Endothelial cell of umbilical vein (primary cell): ENCODE data around the gene TGIF1. TPM values are rescaled to one million over a fixed set of nuclear protein-coding genes. Genes with fewer than 3 reads are reported as not detected.

Experiments
- BruUV-seq: library from RNA; stranded (reverse); fragments of 400-500 nt; replicated peaks from 2 replicates; lab custom pipeline; 2021; lab: Mats Ljungman, UMichigan
- CTCF ChIA-PET: fragments of 300-600, 350-600 bp; sonication (Branson Sonifier 250); formaldehyde crosslinking; loops from one replicate; lab custom pipeline; 2021; ENCODE audit warnings: antibody characterized with exemption, inconsistent platforms; lab: Charles Lee
- POLR2A ChIA-PET: fragments of 300-600, 350-600 bp; sonication (Branson Sonifier 250); formaldehyde crosslinking; loops from one replicate; lab custom pipeline; 2021; ENCODE audit warnings: antibody characterized with exemption, inconsistent platforms; lab: Charles Lee
- DNase-seq: peaks from one replicate; pipeline ENCODE4 v3.0.0-alpha.2; 2011; ENCODE audit warnings: low read depth, low spot score
- FAIRE-seq: peaks from 2 replicates; lab custom pipeline; 2011; peaks lifted over from hg19 to GRCh38; lab: Jason Lieb, UNC
- H2AFZ ChIP-seq: 2 replicates; pipeline ENCODE4 v1.6.0; 2012; ENCODE audit warnings: low read depth, low read length, control low read depth, inconsistent platforms
- H3K27ac ChIP-seq: 2 replicates; pipeline ENCODE4 v1.5.1; 2011; ENCODE audit warnings: low read depth, mild to moderate bottlenecking, control low read depth, low read length, moderate library complexity; ENCODE audit not compliant: insufficient read depth
- H3K27me3 ChIP-seq, 2 experiments: 2 replicates each; pipeline versions ENCODE4 v1.6.0 to v1.6.1; 2011; ENCODE audit warnings: low read length in 2 of 2, mixed read lengths in 1 of 2; ENCODE audit not compliant: control insufficient read depth in 2 of 2, insufficient read depth in 2 of 2
- H3K36me3 ChIP-seq, 2 experiments: 2 replicates in 1 of 2; 3 replicates in 1 of 2; pipeline ENCODE4 v1.5.1; 2011; ENCODE audit warnings: low read length in 2 of 2, mild to moderate bottlenecking in 1 of 2, moderate library complexity in 1 of 2; ENCODE audit not compliant: control insufficient read depth in 2 of 2, insufficient read depth in 2 of 2; ENCODE audit errors: extremely low read depth in 1 of 2
- H3K4me1 ChIP-seq: 3 replicates; pipeline ENCODE4 v1.5.1; 2011; ENCODE audit warnings: mild to moderate bottlenecking, low read length; ENCODE audit not compliant: control insufficient read depth, insufficient read depth; ENCODE audit errors: extremely low read depth
- H3K4me2 ChIP-seq: 2 replicates; pipeline ENCODE4 v1.6.1; 2011; ENCODE audit warnings: low read length, control low read depth, mixed read lengths; ENCODE audit not compliant: insufficient read depth
- H3K4me3 ChIP-seq, 3 experiments: fragments of 200-600 bp in 1 of 3; sonication (generic), shearing (Covaris generic) in 1 of 3; replicated peaks in 1 of 3; 2 replicates each; pipeline ENCODE4 v1.5.1; 2011 to 2016; ENCODE audit warnings: control low read depth in 3 of 3, low read length in 3 of 3, mild to moderate bottlenecking in 2 of 3, inconsistent platforms in 1 of 3, low read depth in 1 of 3, moderate library complexity in 1 of 3; ENCODE audit not compliant: insufficient read depth in 1 of 3
- H3K79me2 ChIP-seq: 2 replicates; pipeline ENCODE4 v1.6.0; 2012; ENCODE audit warnings: low read length, inconsistent platforms; ENCODE audit not compliant: control insufficient read depth, insufficient read depth
- H3K9ac ChIP-seq: replicated peaks from 2 replicates; pipeline ENCODE3; 2011; ENCODE audit warnings: low read length, control low read depth; ENCODE audit not compliant: insufficient read depth; ENCODE audit errors: extremely low read depth
- H3K9me1 ChIP-seq: replicated peaks from 3 replicates; pipeline ENCODE4 v1.6.0; 2011; ENCODE audit warnings: mild to moderate bottlenecking, low read length; ENCODE audit not compliant: control insufficient read depth, insufficient read depth; ENCODE audit errors: extremely low read depth
- H3K9me3 ChIP-seq: replicated peaks from 2 replicates; pipeline ENCODE4 v1.5.1; 2012; ENCODE audit warnings: low read length, inconsistent platforms; ENCODE audit not compliant: control insufficient read depth, insufficient read depth
- H4K20me1 ChIP-seq: replicated peaks from 2 replicates; pipeline ENCODE3; 2011; ENCODE audit warnings: mild to moderate bottlenecking, low read length; ENCODE audit not compliant: control insufficient read depth, insufficient read depth; ENCODE audit errors: extremely low read depth
- CTCF ChIP-seq, 2 donors: IDR thresholded peaks; 1 replicate in 1 of 2; 2 replicates in 1 of 2; pipeline ENCODE4 v1.5.1; 2011; ENCODE audit warnings: low read length in 2 of 2, mild to moderate bottlenecking in 2 of 2, moderate library complexity in 2 of 2, control low read depth in 1 of 2, inconsistent platforms in 1 of 2, low read depth in 1 of 2; ENCODE audit not compliant: insufficient read depth in 1 of 2; ENCODE audit errors: extremely low read depth in 1 of 2
- EZH2 ChIP-seq: IDR thresholded peaks from 2 replicates; pipeline ENCODE4 v1.6.1; 2012; ENCODE audit warnings: borderline replicate concordance, low read depth, mild to moderate bottlenecking, moderate library complexity, low read length, inconsistent platforms; ENCODE audit not compliant: severe bottlenecking
- FOS ChIP-seq: IDR thresholded peaks from 2 replicates; pipeline ENCODE4 v1.6.1; 2011; ENCODE audit warnings: mild to moderate bottlenecking, low read length, moderate library complexity, borderline replicate concordance; ENCODE audit not compliant: insufficient read depth
- GATA2 ChIP-seq: IDR thresholded peaks from 2 replicates; pipeline ENCODE4 v1.7.0; 2011; ENCODE audit warnings: low read depth, mild to moderate bottlenecking, moderate library complexity, mixed read lengths, low read length; ENCODE audit not compliant: insufficient read length, insufficient read depth
- JUN ChIP-seq: IDR thresholded peaks from 2 replicates; pipeline ENCODE4 v1.6.1; 2011; ENCODE audit warnings: borderline replicate concordance, low read depth; ENCODE audit not compliant: insufficient read length, insufficient read depth
- MYC ChIP-seq: IDR thresholded peaks from one replicate; pipeline ENCODE4 v1.6.1; 2011; ENCODE audit warnings: mild to moderate bottlenecking, low read depth, low read length
- POLR2A ChIP-seq: IDR thresholded peaks from 2 replicates; pipeline ENCODE4 v1.6.1; 2012; ENCODE audit warnings: low read depth, mild to moderate bottlenecking, control low read depth, low read length
- POLR2AphosphoS5 ChIP-seq: IDR thresholded peaks from 2 replicates; pipeline ENCODE4 v1.6.1; 2012; ENCODE audit warnings: low read depth, mild to moderate bottlenecking, control low read depth, low read length, moderate library complexity; ENCODE audit not compliant: insufficient read depth
- dilution Hi-C: fragments of 300-500 bp; cut with MboI; formaldehyde crosslinking; loops from one replicate; pipeline ENCODE4 v1.15.0; 2019; ENCODE audit warnings: low sequenced_read_pairs; ENCODE audit not compliant: extremely low pct_ligation_motif_present
- intact Hi-C: fragments of 100-400 bp; cut with micrococcal nuclease; formaldehyde crosslinking; loops from one replicate; pipeline ENCODE4 v1.10.0; 2022
- polyA plus RNA-seq, 4 experiments: library from polyadenylated mRNA; depleted of rRNA in 3 of 4; stranded (reverse) in 3 of 4; unstranded in 1 of 4; fragments of >200 nt; gene quantifications; 2 replicates each; pipeline versions ENCODE4 v1.2.1 to v1.2.3, GENCODE V29; 2011 to 2012; ENCODE audit warnings: missing spikeins in 1 of 4
- total RNA-seq: library from RNA; stranded (reverse); gene quantifications from 2 replicates; pipeline ENCODE4 v1.2.3, GENCODE V29; 2021
- TF ChIP-seq, protein P1 (sequence below): IDR thresholded peaks from 2 replicates; pipeline ENCODE4 v1.6.1; 2011; ENCODE audit not compliant: insufficient read depth, insufficient read length

Gene TGIF1
- total and polyA plus RNA-seq, 2 donors (not counting 3 experiments of a cell fraction or from before 2014, with no cell fraction given): 75.6 to 96.6 TPM

DNA sequence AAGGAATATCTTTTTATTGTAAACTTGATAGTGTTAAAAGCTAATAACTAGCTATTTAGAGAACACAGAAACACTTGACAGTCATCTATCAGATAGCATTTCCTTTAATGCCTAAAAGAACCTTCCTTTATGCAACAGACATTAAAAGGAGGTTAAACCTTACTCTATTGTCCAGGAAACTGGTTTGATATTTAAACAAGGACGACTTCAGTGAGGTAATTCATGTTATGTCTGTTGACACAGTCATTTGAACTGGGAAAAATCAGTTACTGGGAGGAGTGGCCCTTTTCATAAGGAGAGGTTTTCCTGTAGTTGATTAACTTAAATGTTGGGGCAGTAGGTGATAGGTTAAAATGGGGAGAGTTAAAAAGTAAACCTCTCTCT lies 6.7 kb downstream of the TGIF1 start:
- no peaks in the 10 kb centered on the region for H4K20me1 ChIP-seq
- no TSS peak for BruUV-seq
- peaks cover 75% of the 10 kb centered on the region for H3K79me2 ChIP-seq
- H3K36me3 ChIP-seq: peaks cover 18 to 31% of the 10 kb centered on the region in 2 experiments
- H3K27ac ChIP-seq: peak overlapping the region; percentile 1
- no peaks in the 10 kb centered on the region for H3K9me3 ChIP-seq
- DNase-seq (no peak), FAIRE-seq (no peak)
- peaks cover 54% of the 10 kb centered on the region for H3K4me1 ChIP-seq
- no peaks in the 10 kb centered on the region for H3K9me1 ChIP-seq
- ChIA-PET CTCF (interaction anchor here (0.9 to 6.0 kb wide), 5 partner anchors 10 to 210 kb away, joined by 3 to 56 read pairs (median 19); no protein-coding TSS in a partner anchor), POLR2A (interaction anchor here (3.1 kb wide), 1 partner anchor 9 kb away, joined by 14 read pairs; no protein-coding TSS in a partner anchor)
- H3K9ac ChIP-seq: no peak overlapping the region
- H2AFZ ChIP-seq: no peak overlapping the region
- intact Hi-C loops (no loop called here), dilution Hi-C loops (loop anchor here (25.0 kb wide), 1 partner anchor 194 kb away; the partner anchor contains the start of gene MYL12B)
- TF ChIP-seq JUN: no peak
- no peak for TF ChIP-seq EZH2
- H3K4me2 ChIP-seq: no peak overlapping the region
- no peak overlapping the region for H3K4me3 ChIP-seq
- no peaks in the 10 kb centered on the region for H3K27me3 ChIP-seq

DNA sequence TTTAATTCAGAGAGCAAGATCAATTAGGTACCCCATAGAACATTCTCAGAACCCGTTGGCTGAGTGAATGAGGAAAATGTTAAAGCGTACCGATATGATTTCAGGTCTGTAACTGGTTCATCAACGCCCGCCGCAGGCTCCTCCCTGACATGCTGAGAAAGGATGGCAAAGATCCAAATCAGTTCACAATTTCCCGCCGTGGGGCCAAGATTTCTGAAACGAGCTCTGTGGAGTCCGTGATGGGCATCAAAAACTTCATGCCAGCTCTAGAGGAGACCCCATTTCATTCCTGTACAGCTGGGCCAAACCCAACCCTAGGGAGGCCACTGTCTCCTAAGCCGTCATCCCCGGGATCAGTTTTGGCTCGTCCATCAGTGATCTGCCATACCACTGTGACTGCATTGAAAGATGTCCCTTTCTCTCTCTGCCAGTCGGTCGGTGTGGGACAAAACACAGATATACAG lies 7.3 kb downstream of the TGIF1 start:
- H3K36me3 ChIP-seq: peaks cover 18 to 31% of the 10 kb centered on the region in 2 experiments
- dilution Hi-C loops: loop anchor here (25.0 kb wide), 1 partner anchor 195 kb away; the partner anchor contains the start of gene MYL12B

More for the DNA sequence above, 7.3 kb downstream of the TGIF1 start:
- H3K9ac ChIP-seq: no peak overlapping the region
- intact Hi-C loops: no loop called here
- H3K27me3 ChIP-seq: no peaks in the 10 kb centered on the region
- no peaks in the 10 kb centered on the region for H4K20me1 ChIP-seq
- CTCF ChIA-PET: interaction anchor here (1.0 to 6.0 kb wide), 7 partner anchors 9 to 209 kb away, joined by 3 to 56 read pairs (median 4); no protein-coding TSS in a partner anchor
- no peaks in the 10 kb centered on the region for H3K9me1 ChIP-seq
- no peak overlapping the region for H3K4me2 ChIP-seq
- no peak overlapping the region for H3K27ac ChIP-seq
- TF ChIP-seq POLR2AphosphoS5: no peak
- TF ChIP-seq MYC: no peak
- TF ChIP-seq GATA2: no peak
- no peak for TF ChIP-seq EZH2
- TF ChIP-seq FOS: no peak
- TF ChIP-seq, protein P1, sequence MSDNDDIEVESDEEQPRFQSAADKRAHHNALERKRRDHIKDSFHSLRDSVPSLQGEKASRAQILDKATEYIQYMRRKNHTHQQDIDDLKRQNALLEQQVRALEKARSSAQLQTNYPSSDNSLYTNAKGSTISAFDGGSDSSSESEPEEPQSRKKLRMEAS: no peak
- no peak for TF ChIP-seq CTCF (IDR thresholded peaks at IDR 0.05; ENCODE audit: extremely low read depth in 1 of 2, insufficient read depth in 1 of 2, low read depth in 1 of 2, low read length in 2 of 2)
- TF ChIP-seq JUN: no peak
- no peak for TF ChIP-seq POLR2A
- DNase-seq (no peak), FAIRE-seq (no peak)
- H2AFZ ChIP-seq: no peak overlapping the region
- POLR2A ChIA-PET: no interaction called here
- peaks cover 56% of the 10 kb centered on the region for H3K4me1 ChIP-seq
- no peaks in the 10 kb centered on the region for H3K9me3 ChIP-seq
- H3K79me2 ChIP-seq: peaks cover 69% of the 10 kb centered on the region
- no peak overlapping the region for H3K4me3 ChIP-seq
- no TSS peak for BruUV-seq
